Retinal pigment epithelial cell (primary cell): ENCODE results near the gene SLC6A8.
A peak's percentile ranks its signal among the peaks of the same experiment; 100 is the strongest.
"Not testable (repeated sequence)": the region's sequence is repeated elsewhere in the genome, so short reads cannot be mapped to it uniquely, and the experiment has no call there.

Experiments used
- DNase-seq: peaks from one replicate; pipeline ENCODE4 v3.0.0-alpha.2; 2010; ENCODE audit warnings: low read depth
- H3K4me3 ChIP-seq: 2 replicates; pipeline ENCODE4 v1.5.1; 2011; ENCODE audit warnings: mild to moderate bottlenecking, low read length, control low read depth, moderate library complexity
- CTCF ChIP-seq: conservative IDR thresholded peaks from 2 replicates; pipeline ENCODE4 v1.5.1; 2011; ENCODE audit warnings: low read depth, low read length, control low read depth, inconsistent platforms

Gene SLC6A8

DNA sequence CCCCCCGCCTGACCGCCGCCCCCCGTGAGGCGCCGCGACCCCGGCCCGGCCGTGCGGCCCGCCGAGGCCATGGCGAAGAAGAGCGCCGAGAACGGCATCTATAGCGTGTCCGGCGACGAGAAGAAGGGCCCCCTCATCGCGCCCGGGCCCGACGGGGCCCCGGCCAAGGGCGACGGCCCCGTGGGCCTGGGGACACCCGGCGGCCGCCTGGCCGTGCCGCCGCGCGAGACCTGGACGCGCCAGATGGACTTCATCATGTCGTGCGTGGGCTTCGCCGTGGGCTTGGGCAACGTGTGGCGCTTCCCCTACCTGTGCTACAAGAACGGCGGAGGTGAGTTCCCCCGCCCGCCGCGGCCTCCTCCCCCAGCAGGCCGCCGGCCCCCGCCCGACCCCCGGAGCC is 780 bp downstream of the SLC6A8 start:
- H3K4me3 ChIP-seq, result peak overlapping the region; percentile 42
- TF ChIP-seq CTCF, result no peak
- no peak for DNase-seq

- peak overlapping the region; percentile 48 for H3K4me3 ChIP-seq
- DNase-seq, result no peak
- TF ChIP-seq CTCF, result no peak
These were observed 1.3 kb downstream of the SLC6A8 start for GRCh38 chrX:153688911-153689590.

DNA sequence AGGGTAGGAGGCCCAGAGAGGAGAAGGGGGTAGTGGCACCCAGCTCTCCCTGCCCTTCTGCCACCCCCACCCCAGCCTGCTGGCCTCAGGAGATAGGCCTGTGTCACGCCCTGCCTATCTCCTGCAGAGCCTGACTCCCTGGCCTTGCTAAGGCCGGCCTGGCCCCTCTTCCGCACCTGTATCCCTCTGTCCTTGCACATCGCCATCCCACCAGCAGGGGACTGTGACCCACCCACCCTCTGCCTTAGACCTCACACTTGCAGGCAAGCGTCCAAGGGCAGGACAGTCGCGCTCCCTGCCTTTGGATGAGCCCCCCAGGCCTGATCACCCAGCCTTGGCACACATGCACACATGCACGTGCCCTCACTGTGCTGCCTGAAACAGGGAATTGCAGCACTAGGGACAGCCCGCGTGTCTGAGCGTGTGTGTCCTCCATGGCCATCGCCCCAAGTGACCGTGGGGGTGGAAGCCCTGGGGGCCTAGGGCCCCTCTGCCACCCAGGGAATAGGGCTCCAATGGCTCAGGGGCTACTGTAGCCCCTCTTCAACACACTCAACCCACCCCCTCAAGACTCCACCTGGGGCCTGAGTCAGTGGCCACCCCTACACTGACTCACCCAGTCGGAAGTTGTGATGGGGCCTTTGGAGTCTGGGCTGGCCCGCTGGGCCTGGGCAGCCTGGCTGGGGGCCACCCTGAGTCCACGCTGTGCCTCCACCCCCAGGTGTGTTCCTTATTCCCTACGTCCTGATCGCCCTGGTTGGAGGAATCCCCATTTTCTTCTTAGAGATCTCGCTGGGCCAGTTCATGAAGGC is 2.1 kb downstream of the SLC6A8 start:
- peak overlapping the region; percentile 48 for H3K4me3 ChIP-seq
- no peak for DNase-seq
- peak; percentile 48 for TF ChIP-seq CTCF

DNA sequence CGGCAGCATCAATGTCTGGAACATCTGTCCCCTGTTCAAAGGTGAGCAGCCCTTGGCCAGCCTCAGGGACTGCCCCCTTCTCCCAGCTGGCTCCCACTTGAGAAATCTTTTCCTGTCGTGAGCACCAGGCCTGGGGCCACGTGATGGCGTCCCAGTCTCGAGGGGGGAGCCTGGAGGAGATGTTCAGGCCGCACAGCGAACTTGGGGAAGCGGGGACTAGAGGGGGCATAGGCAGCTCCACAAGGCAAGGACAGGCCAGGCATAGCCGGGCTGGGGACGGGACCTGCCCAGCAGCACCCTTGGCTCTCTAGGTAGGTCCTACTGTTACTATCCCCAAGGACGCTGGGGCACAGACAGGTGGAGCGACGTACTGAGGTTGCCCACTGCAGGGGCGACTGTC is 2.7 kb downstream of the SLC6A8 start:
- DNase-seq, result no peak
- TF ChIP-seq CTCF, result no peak
- peak overlapping the region; percentile 48 for H3K4me3 ChIP-seq

DNA sequence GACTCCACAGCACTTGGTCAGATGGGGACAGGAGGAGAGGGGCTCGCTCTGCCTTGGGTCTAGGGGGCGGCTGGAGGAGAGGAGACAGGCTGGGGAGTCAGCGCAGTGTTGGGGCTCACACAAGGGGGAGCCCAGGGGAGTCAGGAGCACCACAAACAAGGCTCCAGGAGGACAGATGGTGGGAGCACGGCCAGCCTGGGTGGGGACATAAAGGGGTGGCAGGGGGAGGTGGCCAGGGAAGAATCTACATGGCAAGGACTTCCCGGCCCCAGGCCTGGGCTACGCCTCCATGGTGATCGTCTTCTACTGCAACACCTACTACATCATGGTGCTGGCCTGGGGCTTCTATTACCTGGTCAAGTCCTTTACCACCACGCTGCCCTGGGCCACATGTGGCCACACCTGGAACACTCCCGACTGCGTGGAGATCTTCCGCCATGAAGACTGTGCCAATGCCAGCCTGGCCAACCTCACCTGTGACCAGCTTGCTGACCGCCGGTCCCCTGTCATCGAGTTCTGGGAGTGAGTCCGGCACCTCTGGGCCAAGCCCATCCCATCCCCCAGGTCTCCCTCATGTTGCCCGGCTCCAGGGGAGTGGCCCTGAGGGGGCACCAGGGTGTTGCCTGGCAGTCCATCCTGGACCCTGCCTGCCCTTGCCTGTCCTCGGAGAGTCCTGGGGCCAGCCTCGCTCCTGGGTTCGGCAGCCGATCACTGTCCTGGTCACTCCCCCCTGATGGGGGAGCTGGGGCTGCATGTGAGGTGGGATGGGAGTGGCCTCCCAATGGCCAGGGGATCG is 3.5 kb downstream of the SLC6A8 start:
- DNase-seq, H3K4me3 ChIP-seq: not testable (repeated sequence)

GRCh38 chrX:153692003-153692402 is 4.3 kb downstream of the SLC6A8 start:
- TF ChIP-seq CTCF, result no peak
- no peak for DNase-seq
- H3K4me3 ChIP-seq, result no peak overlapping the region

- DNase-seq, result no peak
- H3K4me3 ChIP-seq, result no peak overlapping the region
- no peak for TF ChIP-seq CTCF
These were observed 5.0 kb downstream of the SLC6A8 start for GRCh38 chrX:153692611-153693156.
